Activated CD4-positive, alpha-beta memory T cell treated with anti-CD3 and anti-CD28 coated beads, Interleukin-2, amount 10 ng/mL, durations not matched to agents 7 days and 5 days (primary cell): ENCODE data around the gene ODAD3. TPM values are rescaled to one million over a fixed set of nuclear protein-coding genes. Genes with fewer than 3 reads are reported as not detected.

ENCODE experiments used
- CTCF ChIA-PET: fragments of 350-600 bp; sonication (Branson Sonifier 250); formaldehyde crosslinking; loops from one replicate; lab custom pipeline; 2021; ENCODE audit warnings: antibody characterized with exemption, inconsistent platforms; lab: Charles Lee
- POLR2A ChIA-PET: fragments of 350-600 bp; sonication (Branson Sonifier 250); formaldehyde crosslinking; loops from one replicate; lab custom pipeline; 2021; ENCODE audit warnings: antibody characterized with exemption; lab: Charles Lee
- DNase-seq: peaks from one replicate; pipeline ENCODE4 v3.0.0-alpha.2; 2020
- H3K27ac Mint-ChIP-seq: one replicate; pipeline ENCODE4 v1.8.0; 2021; ENCODE audit warnings: mild to moderate bottlenecking, mixed read lengths
- H3K27me3 Mint-ChIP-seq: one replicate; pipeline ENCODE4 v1.8.0; 2021; ENCODE audit warnings: mixed read lengths
- H3K36me3 Mint-ChIP-seq: one replicate; pipeline ENCODE4 v1.8.0; 2021; ENCODE audit warnings: low read depth, mixed read lengths
- H3K4me1 Mint-ChIP-seq: one replicate; pipeline ENCODE4 v1.8.0; 2021; ENCODE audit warnings: mixed read lengths
- H3K4me3 Mint-ChIP-seq: one replicate; pipeline ENCODE4 v1.8.0; 2021; ENCODE audit warnings: mild to moderate bottlenecking, mixed read lengths
- H3K9me3 Mint-ChIP-seq: one replicate; pipeline ENCODE4 v1.8.0; 2021; ENCODE audit warnings: mixed read lengths
- total RNA-seq, 2 experiments: library from RNA; stranded (reverse); gene quantifications; one replicate each; pipeline ENCODE4 v1.2.3, GENCODE V29; 2021

ODAD3 gene
- total RNA-seq, 2 experiments from 2014 or later = not detected

- no peak overlapping the region for H3K27ac Mint-ChIP-seq
- H3K36me3 Mint-ChIP-seq = peaks cover 26% of the 10 kb centered on the region
- H3K9me3 Mint-ChIP-seq = no peaks in the 10 kb centered on the region
- no peaks in the 10 kb centered on the region for H3K27me3 Mint-ChIP-seq
- H3K4me3 Mint-ChIP-seq = no peak overlapping the region
- ChIA-PET POLR2A (interaction anchor here (0.5 to 3.0 kb wide), 12 partner anchors 10 to 410 kb away, joined by 3 to 15 read pairs (median 5); partner anchors contain the start of genes CCDC159, EPOR, LDLR and PRKCSH), CTCF (interaction anchor here (0.5 to 1.9 kb wide), 8 partner anchors 61 to 729 kb away, joined by 3 to 10 read pairs (median 4); partner anchors contain the start of genes ELOF1, ODAD3 and PRKCSH)
- DNase-seq = no peak
- H3K4me1 Mint-ChIP-seq = peaks cover 28% of the 10 kb centered on the region
Observed at GRCh38 chr19:11373885-11374432, 61.0 kb downstream of the ODAD3 start.

- Mint-ChIP-seq H3K9me3 (no peaks in the 10 kb centered on the region), H3K36me3 (peaks cover 22% of the 10 kb centered on the region), H3K4me1 (peaks cover 23% of the 10 kb centered on the region), H3K27ac (no peak overlapping the region), H3K27me3 (no peaks in the 10 kb centered on the region), H3K4me3 (no peak overlapping the region)
- ChIA-PET POLR2A (interaction anchor here (1.4 to 3.0 kb wide), 3 partner anchors 26 to 284 kb away, joined by 5 to 15 read pairs (median 12); partner anchors contain the start of genes CCDC159, LDLR and TMEM205), CTCF (interaction anchor here (1.4 kb wide), 1 partner anchor 109 kb away, joined by 3 read pairs; no protein-coding TSS in a partner anchor)
- no peak for DNase-seq
Observed at GRCh38 chr19:11373166-11373884, 61.6 kb downstream of the ODAD3 start.

GRCh38 chr19:11370744-11371143, 64.2 kb downstream of the ODAD3 start:
- no peaks in the 10 kb centered on the region for H3K9me3 Mint-ChIP-seq
- no peaks in the 10 kb centered on the region for H3K27me3 Mint-ChIP-seq
- no peak overlapping the region for H3K27ac Mint-ChIP-seq
- H3K4me1 Mint-ChIP-seq = peaks cover 3% of the 10 kb centered on the region
- ChIA-PET CTCF (interaction anchor here (3.3 kb wide), 1 partner anchor 11 kb away, joined by 30 read pairs; no protein-coding TSS in a partner anchor), POLR2A (interaction anchor here (3.6 kb wide), 1 partner anchor 10 kb away, joined by 16 read pairs; no protein-coding TSS in a partner anchor)
- H3K4me3 Mint-ChIP-seq = no peak overlapping the region
- H3K36me3 Mint-ChIP-seq = peaks cover 6% of the 10 kb centered on the region
- no peak for DNase-seq

Other genes with a start within 250 kb of the ODAD3 start
- 1 to 10 TPM; 2.3 to 2.8 TPM for gene KANK2, start 237.6 kb downstream of the ODAD3 start, total RNA-seq
- gene ANGPTL8, start 195.5 kb downstream of the ODAD3 start, total RNA-seq = not detected
- gene DOCK6, start 172.6 kb downstream of the ODAD3 start, total RNA-seq = under 1 TPM; 0.35 to 0.68 TPM
- gene TSPAN16, start 139.0 kb downstream of the ODAD3 start, total RNA-seq = not detected
- gene RAB3D, start 95.5 kb downstream of the ODAD3 start, total RNA-seq = 1 to 10 TPM; 8.3 to 8.4 TPM
- gene TMEM205, start 88.9 kb downstream of the ODAD3 start, total RNA-seq = 10 to 100 TPM; 32.6 to 35.1 TPM
- gene CCDC159, start 88.6 kb downstream of the ODAD3 start, total RNA-seq = 10 to 100 TPM; 24.0 to 24.7 TPM
- gene PLPPR2, start 79.7 kb downstream of the ODAD3 start, total RNA-seq = 1 to 10 TPM; 2.0 to 2.6 TPM
- gene SWSAP1, start 60.5 kb downstream of the ODAD3 start, total RNA-seq = 1 to 10 TPM; 2.6 to 2.9 TPM
- gene EPOR, start 50.8 kb downstream of the ODAD3 start, total RNA-seq = 10 to 100 TPM; 10.0 to 10.2 TPM
- gene RGL3, start 15.8 kb downstream of the ODAD3 start, total RNA-seq = not detected
- gene PRKCSH, start 514 bp upstream of the ODAD3 start, total RNA-seq = 100 to 1,000 TPM; 315 to 318 TPM
- not detected for gene ELAVL3, start 45.9 kb upstream of the ODAD3 start, total RNA-seq
- gene ZNF653, start 70.7 kb upstream of the ODAD3 start, total RNA-seq = 10 to 100 TPM; 15.6 to 16.5 TPM
- 10 to 100 TPM; 24.8 to 26.8 TPM for gene ECSIT, start 94.0 kb upstream of the ODAD3 start, total RNA-seq
- not detected for gene CNN1, start 103.7 kb upstream of the ODAD3 start, total RNA-seq
- gene ELOF1, start 124.1 kb upstream of the ODAD3 start, total RNA-seq = 10 to 100 TPM; 49.7 to 50.2 TPM
- 10 to 100 TPM; 21.3 to 21.4 TPM for gene ACP5, start 142.5 kb upstream of the ODAD3 start, total RNA-seq
- gene ZNF627, start 162.4 kb upstream of the ODAD3 start, total RNA-seq = 1 to 10 TPM; 6.1 to 6.7 TPM